ENCODE data around the gene PDYN.

DNA sequence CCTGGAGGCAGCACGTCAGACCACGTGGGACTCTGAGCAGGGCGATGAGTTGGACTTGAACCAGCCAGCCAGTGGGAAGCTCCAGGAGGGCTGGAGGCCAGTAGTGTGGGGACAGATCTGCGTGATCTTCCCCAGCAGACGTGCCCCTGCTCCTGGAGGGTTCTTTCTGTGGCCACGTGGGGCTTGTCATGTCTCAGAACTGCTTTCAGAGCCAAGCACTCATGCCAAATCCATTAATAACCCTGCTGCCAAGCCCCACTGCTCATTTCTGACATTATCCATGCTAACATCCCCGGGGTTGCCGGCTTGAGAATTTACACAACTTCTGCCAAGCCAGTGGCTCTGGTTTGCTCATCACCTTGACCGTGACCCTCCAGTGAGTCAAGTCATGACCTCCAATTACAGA is 60.4 kb downstream of the PDYN start:
- TF ChIP-seq, protein P1, sequence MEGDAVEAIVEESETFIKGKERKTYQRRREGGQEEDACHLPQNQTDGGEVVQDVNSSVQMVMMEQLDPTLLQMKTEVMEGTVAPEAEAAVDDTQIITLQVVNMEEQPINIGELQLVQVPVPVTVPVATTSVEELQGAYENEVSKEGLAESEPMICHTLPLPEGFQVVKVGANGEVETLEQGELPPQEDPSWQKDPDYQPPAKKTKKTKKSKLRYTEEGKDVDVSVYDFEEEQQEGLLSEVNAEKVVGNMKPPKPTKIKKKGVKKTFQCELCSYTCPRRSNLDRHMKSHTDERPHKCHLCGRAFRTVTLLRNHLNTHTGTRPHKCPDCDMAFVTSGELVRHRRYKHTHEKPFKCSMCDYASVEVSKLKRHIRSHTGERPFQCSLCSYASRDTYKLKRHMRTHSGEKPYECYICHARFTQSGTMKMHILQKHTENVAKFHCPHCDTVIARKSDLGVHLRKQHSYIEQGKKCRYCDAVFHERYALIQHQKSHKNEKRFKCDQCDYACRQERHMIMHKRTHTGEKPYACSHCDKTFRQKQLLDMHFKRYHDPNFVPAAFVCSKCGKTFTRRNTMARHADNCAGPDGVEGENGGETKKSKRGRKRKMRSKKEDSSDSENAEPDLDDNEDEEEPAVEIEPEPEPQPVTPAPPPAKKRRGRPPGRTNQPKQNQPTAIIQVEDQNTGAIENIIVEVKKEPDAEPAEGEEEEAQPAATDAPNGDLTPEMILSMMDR (IDR thresholded peaks at IDR 0.05) = no peak
- TF ChIP-seq ZFX (IDR thresholded peaks at IDR 0.05; ENCODE audit: borderline replicate concordance) = no peak
